HG03060 (cell line): ENCODE results near the gene AKR1B1.

Experiments used
- ATAC-seq: cut with Tn5 transposase; IDR thresholded peaks from one replicate; pipeline ENCODE4 v1.9.1; 2021; ENCODE audit warnings: low read depth, moderate number of reproducible peaks; ENCODE audit not compliant: unreplicated experiment

AKR1B1 gene

DNA sequence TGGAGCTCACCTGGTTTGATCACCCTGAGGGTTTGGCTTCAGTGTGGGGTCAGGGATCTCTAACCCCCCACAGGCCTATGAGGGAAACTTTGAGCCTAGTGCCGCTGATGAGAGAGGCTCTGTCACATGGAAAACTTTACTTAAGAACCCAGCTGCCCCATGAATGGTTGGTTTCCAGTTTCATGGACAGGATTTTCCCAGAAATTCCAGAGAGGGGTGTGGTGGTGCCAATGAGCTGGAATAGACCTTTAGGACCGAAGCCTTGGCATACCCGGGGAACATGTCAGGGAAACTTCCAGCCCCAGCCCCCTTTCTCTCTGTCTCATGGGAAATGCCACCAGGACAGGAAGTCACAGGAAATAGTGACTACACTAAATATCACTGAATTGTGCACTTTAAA lies 36.9 kb downstream of the AKR1B1 start:
- no peak for ATAC-seq

DNA sequence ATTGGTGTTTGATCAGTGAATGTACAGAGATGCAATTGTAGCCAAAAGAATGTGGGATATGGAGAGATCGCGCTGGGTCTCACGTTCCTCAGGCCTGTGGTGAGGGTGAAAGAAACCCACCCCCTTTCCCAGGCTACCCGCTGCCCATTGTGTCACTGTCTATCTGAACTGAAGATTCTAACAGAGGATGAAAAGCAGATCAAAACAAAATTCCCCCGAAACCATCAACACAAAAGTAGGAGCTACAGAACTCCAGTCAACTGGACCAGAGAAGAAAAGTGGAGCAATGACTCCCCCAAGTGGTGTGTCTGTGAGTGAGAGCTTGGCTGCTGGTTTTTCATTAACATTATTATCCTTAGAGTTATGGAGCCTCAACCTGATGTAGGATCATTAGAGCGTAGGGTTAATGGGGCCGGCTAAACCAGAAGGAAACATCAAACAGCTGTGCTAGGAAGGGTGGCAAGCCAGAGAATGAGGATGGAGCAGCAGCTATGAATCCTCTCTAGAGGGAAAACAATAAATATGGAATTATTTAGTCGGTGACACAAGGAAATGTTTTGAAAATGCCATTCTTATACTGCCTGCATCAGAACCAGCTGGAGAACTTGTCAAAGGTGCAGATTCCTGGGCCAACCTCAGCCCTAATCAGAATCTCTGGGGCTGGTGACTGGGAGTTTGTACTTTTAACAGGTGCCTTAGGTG lies 38.3 kb downstream of the AKR1B1 start:
- ATAC-seq: no peak

DNA sequence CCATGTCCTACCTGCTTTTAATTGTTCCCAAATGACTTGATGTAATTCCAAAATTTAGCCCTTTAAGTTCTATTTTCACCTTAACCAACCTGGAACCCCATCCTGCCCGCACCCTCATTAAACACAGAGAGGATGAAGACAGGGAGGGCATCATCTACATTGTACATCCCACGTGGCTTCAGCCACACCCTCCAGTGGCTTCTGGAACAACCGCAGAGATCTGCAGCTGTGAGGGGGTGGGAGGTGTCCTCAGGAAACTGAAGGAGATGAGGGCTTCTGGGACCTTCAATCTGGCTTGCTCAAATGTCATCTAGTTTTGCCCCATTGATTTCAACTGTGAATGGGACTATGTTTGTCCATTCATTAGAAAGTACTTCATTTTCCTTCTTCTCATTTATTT lies 39.0 kb downstream of the AKR1B1 start:
- ATAC-seq: no peak

DNA sequence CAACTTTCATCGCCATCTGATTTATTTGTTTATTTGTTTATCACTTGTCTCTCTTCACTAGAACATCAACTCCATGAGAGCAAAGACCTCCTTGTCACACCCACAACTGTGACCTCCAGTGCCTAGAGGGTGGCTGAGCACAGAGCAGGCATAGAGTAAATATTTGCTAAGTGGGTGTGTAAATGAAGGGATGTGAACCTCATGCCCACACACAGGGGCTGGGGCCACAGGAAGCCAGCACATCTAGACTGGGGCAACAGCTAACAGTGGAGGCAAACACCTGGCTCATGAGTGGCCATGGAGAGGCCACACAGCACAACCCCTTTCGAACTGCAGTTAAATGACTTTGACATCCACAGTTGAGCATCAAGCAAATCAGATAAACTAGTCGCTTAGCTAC lies 39.8 kb downstream of the AKR1B1 start:
- ATAC-seq: no peak

DNA sequence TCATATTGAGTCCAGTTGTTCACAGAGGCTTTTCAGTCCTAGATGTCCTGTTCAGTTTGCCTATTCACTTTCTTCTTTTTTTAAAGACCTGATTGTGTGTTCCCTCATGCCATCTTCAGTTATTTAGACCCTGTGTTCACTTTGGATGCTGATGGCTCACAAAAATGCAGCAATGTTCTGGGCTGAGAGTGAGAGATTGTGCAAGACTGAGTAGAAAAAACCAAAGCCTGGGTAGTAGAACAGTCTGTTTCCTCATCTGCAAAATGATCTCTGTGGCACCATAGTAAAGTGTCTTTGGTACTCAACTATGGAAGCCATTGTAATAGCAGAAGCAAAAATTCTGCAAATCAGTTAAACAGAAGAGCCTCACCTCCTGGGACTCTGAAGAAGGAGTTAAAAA lies 43.2 kb downstream of the AKR1B1 start:
- no peak for ATAC-seq

DNA sequence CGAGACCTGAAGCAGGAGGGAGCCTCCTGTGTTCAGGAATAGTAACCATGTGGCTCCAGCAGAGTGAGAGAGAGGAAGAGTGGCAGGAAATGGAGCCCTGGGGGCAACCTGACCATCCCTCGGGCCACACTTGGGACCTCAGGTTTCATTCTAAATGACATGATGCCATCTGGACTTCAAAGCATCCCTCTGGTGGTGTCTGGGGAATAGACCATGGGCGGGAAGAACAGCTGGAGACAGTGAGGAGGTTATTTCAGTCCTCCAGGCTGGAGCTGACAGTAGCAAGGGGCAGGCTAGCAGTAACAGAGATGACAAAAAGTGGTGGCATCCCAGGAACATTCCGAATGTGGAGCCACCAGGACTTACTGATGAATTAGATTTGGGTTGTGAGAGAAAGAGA lies 44.8 kb downstream of the AKR1B1 start:
- ATAC-seq: no peak

DNA sequence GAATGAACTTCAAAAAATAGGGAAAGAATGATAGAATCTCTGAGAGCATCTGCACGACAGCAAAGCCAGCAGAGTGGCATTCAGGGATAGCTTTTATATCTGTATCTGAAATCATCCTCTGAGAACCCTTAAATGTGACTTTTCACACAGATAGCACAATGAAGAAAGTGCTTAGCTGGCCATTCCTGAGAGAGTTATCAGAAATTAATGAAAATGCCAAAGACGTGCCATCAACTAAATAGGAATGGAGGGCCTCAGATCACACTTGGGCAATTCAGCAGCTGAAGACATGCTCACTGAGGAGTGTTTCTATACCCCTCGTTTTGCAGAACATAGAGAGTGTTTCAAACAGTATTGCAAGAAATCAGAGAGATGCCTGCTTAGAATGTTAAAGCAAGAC lies 51.6 kb downstream of the AKR1B1 start:
- ATAC-seq: no peak

DNA sequence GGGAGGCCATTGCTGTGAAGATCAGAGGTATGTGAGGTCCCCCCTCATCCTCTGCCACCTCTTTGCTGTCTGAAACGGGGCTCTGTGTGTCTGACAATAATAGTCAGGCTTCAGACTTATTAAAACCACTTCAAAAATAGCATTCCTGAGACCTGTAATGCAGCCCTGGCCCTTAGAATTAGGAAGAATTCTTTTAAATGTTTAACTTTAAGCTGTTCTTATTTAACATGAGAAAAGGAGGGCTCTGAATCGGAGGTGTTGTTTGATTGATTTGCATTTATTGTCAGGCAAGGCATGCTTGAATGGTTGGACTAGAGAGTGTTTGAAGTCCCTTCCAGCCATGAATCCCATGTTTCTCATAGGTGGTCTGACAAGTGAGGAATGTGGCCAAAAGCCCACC lies 52.5 kb downstream of the AKR1B1 start:
- no peak for ATAC-seq

DNA sequence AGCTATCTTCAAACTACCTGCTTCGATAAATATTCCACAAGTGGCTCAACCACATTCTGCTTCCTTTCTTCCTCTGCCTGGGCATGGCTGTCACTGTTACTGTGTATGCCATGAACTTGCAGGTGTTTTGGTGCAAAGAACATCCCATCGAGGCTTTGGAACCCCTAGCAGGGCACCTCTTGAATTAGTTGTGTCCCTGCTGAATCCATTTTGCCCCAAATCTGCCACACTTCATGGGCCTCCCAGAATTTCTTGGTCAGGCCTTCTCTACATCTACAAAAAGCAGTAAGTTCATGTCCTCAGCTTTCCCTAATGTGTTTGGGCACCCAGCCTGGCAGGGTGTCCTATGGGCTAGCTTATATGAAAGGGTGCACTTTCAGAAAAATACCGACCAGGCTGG lies 53.6 kb downstream of the AKR1B1 start:
- no peak for ATAC-seq

DNA sequence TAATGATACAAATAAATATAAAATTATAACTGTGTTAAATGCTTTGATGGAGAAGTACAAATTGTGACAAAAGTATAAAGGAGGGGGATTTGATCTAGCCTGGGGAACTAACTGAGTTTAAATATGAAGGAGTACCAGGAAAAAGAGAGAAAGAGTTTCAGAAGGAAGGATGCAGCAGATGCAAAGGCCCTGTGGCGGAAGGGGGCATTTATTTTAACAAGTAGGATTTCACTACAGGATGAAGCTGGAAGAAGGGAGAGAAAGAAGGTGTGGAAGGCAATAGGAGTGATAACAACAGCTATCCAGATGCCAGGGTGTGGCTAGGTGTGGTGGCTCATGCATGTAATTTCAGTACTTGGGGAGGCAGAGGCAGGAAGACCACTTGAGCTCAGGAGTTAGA lies 55.8 kb downstream of the AKR1B1 start:
- ATAC-seq: no peak

DNA sequence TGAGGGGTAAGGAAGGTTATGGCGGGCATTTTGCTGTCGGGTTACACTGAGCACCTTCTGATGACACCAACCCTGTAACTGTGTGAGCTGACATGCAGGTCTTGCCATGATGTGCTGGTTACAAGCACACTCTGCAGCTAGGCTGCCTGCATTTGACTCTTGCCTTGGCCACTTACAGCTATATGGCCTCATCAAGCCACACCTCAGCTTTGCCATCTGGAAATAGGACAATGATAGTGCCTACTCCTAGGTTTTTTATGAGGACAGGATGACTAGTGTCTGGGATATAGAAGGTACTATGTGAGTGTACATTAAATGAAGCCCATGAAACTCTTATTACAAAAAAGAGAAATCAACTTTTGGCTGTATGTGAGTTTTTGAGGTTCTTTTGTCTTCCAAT lies 58.0 kb downstream of the AKR1B1 start:
- ATAC-seq: no peak

DNA sequence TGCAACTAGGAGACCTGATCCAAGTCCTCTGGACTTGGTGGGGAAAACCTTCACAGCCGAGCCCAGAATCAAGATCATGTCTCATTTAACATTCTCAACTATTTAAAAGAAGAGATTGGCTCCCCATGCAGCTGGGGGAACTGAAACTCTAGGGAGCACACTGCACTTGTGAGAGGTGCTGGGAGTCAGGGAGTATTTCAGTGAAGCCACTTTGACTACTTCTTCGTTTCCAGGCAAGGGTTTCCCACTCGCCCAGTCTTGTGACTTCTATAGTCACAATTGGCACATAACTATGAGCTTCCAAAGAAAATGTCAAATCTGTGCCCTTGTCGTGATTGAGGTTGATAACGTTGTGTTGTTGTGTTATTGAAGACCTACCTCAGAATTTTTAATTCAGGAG lies 62.9 kb downstream of the AKR1B1 start:
- no peak for ATAC-seq

DNA sequence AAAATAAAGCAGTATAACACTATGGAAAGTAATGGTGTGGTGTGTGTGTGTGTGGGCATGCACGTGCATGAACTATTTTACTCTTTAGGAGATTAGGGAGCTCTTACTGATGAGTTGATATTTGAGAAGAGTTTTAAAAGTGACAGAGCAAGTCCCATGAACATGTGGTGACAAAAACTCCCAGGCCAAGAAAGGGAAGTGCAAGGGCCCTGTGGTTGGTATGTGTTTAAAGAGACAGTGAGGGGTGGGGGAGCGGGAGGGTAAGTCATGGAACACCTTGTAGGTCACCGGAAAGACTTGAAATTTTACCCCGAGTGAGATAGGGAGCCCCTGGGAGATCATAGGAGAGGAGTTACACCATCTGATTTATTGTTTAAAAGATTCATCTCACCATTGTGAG lies 63.3 kb downstream of the AKR1B1 start:
- ATAC-seq: no peak

DNA sequence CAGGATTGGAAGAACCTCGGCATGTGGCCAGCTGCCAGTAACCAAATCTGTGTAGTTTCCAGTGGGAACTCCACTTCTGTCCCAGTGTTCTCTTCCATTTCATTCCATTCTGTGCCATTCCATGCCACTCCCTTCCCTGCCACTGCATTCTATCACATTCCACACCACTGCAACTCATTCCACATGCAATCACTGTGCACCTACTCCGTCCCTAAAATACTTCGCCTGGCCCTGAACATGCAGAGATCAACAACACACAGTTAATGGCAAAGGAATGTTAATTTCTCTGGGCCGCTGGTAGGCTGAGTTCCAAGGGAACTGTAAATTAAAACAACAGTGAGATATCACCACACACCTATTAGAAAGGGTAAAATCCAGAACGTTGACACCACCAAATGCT lies 64.8 kb downstream of the AKR1B1 start:
- no peak for ATAC-seq
